GM19193 (cell line): ENCODE data around the gene DHX15.
A peak's percentile ranks its signal among the peaks of the same experiment; 100 is the strongest.

ENCODE experiments used
- POLR2A ChIP-seq: IDR thresholded peaks from 4 replicates; pipeline ENCODE4 v1.6.1; 2011; ENCODE audit not compliant: insufficient read depth, insufficient read length; ENCODE audit errors: extremely low read depth

DHX15 gene

GRCh38 chr4:24584211-24584850 lies at the start of gene DHX15:
DHX15 (minus strand) TSS chr4:24584554; CDS start chr4:24584393, 161 bp downstream.
- peak; percentile 90 for TF ChIP-seq POLR2A

DNA sequence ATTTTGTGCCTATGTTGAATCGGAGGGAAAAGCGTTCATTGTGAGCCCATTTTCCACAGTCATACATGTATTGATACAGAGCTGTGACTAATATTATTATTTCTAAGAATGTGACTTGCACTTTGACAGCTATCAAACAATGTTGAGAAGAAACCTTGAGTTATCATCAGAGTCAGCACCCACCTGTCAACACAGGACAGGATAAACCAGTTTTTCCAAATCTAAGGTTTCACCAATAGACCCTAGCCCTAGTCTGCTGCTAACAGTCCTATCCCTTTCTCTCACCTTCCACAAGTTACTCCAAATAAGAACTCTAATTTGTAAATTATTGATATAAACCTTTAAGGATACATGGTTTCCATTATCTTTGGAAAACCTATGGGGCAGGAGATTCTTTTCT lies 47.7 kb upstream of the DHX15 start:
- TF ChIP-seq POLR2A = no peak

GRCh38 chr4:24630937-24631336 lies 46.6 kb upstream of the DHX15 start:
- TF ChIP-seq POLR2A = no peak

- TF ChIP-seq POLR2A = no peak
Measured at GRCh38 chr4:24625091-24625490, 40.7 kb upstream of the DHX15 start.

DNA sequence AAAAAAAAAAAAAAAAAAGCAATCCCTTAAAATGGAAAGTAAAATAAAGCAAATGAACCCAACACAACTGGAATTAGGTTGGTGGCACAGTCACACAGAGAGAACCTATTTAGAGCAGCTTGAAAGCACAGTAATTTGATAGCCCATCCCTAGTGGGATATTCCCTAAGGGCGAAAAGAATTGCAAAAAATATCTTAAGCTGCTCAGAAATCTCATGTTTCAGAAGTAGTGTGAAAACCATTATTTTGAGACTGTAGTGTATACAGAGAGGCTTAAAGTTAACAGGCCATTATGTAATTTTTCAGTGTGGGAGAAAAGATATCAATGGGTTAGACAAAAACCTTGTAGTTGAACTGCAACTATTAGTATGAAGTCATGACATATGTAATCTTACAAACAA lies 40.0 kb upstream of the DHX15 start:
- no peak for TF ChIP-seq POLR2A

DNA sequence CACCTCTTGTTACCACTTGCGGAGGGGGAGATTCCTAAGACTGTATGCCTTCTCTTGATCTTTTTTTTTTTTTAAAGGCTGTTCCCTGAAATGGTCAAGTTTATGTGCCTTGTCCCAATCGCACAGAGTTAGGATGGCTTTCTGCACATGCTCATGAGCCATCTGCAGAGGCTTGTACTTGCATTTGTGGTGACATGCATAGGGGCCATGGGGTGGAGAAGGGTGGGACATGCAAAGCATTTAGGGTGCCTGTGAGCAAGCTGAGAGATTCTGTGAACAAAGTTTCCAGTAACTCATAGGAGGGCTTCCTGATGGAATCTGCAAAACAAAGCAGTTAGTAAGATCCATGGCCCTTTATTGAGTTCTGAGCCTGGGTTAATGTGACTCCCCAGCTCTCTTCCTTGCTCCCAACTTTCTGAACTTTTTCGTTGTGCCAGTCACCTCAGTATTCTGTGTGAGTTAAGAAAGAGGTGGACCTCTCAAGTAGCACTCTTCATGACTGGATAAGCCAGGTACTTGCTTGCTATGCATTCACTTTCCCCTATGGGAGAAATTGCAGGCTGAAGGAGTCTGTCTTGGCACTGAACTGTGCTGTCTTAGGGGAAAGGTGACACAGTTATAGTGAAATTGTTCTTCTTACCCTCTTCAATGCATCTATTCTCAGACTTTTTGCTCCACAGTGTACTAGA lies 37.9 kb upstream of the DHX15 start:
- TF ChIP-seq POLR2A = no peak

DNA sequence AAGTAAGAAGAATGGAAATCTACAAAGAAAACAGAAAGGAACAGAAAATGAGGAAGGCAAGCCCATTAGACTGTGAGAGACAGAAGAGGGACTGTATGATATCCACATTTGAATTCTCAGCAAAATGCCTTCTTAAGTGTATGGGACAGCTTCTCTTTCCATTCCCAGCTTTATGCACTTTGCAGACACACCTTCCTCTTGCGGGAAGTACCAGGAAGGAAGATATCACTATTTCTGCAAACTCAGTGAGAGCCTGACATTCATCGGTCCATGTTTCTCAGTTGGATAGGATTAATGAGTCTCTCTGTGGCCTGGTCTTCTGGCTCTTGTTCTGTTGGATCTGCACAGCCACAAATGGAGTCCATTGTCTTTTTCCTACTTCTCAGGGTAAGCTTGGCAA lies 31.6 kb upstream of the DHX15 start:
- TF ChIP-seq POLR2A = no peak

GRCh38 chr4:24614881-24615280 lies 30.5 kb upstream of the DHX15 start:
- no peak for TF ChIP-seq POLR2A

GRCh38 chr4:24613502-24613901 lies 29.1 kb upstream of the DHX15 start:
- TF ChIP-seq POLR2A = no peak

DNA sequence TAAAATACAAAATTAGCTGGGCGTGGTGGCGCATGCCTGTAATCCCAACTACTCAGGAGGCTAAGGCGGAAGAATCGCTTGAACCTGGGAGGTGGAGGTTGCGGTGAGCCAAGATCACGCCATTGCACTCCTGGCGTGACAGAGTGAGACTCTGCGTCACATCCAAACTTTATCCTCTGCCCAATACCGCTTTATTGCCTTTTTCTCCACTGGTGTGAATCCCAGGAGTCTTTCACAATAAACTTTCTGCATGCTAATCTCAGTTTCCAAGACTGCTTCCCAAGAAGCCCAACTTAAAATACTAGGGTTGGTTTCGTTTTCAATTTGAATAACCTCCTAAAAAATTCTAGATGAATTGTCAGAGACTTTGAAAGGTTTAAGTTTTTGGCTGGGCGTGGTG lies 27.2 kb upstream of the DHX15 start:
- TF ChIP-seq POLR2A = no peak

- no peak for TF ChIP-seq POLR2A
Measured at GRCh38 chr4:24607334-24607733, 23.0 kb upstream of the DHX15 start.

DNA sequence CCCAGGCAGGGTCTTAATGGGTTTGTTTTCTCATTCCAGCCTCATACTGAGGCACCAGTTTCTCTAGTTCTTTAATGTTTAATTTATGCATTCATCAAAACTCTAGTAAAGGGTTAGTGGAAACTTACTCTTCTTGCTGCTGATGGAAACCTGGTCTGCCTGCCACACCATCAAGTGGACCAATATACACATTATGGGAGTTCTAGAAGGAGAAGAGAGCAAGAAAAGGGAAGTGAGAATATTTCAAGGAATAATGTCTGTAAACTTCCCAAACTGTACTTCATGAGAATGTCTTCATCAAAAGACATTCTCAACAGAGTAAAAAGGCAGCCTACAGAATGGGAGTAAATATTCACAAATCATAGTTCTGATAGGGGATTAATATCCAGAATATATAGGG lies 20.9 kb upstream of the DHX15 start:
- TF ChIP-seq POLR2A = no peak

DNA sequence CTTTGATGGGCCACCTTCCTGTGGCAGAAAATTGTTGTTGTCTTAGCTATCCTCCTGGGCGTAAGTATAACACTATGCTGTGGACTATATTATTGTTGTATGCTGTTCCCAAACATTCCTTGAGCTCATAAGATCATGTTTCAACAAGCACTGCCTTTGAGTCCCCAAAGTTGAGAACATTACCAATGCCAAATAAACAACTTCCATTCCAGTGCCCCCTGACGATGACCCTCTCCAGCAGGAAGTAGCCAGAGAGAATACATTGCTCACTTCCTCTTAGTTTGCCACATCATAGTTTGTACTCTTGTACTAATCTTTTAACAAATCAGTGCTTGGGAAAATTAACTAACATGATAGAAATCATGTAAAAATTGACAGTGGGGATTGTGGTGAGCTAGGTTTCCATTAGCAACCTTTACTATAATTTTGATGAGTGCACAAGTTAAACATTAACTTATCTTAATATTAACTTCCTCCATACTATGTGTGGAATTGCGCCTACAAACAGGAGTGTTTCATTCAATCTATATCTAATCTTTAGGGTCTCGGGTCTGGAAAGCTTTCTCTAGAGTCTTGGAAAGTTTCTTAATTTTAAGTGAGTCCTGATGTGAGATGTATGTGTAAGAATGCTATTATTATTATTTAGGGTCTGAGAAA lies 20.3 kb upstream of the DHX15 start:
- TF ChIP-seq POLR2A = no peak

DNA sequence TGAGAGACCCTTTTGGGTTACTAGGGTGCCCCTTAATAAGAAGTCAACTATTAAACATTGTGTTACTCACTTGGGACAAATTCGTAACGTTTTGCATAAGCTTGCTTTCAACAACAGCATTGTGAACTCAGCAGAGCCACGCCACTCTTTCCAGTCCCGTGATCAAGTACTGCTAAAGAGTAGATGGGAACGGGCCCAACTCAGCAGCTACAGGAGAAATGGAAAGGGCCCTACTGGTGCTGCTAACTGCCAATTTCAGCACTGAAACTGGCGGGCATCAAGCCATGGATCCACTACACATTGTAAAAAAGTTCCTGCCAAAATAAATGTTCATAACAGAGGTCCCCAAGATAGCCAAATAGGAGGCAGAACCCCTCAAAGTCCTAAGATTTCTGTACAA lies 19.0 kb upstream of the DHX15 start:
- TF ChIP-seq POLR2A = no peak

GRCh38 chr4:24601121-24601520 lies 16.8 kb upstream of the DHX15 start:
- TF ChIP-seq POLR2A = no peak

DNA sequence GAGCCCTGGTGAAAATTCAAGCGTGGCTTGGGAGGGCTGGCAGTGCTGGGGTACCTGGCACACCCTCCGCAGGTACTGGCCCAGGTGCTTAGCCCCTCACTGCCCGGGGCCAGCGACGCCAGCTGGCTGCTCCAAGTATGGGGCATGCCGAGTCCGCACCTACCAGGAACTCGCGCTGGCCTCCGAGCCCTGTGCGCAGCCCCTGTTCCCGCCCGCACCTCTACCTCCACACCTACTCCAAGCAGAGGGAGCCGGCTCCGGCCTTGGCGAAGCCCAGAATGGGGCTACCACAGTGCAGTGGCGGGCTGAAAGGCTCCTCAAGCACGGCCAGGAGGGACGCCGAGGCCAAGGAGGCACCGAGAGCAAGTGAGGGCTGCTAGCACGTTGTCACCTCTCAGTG lies 14.9 kb upstream of the DHX15 start:
- no peak for TF ChIP-seq POLR2A
